Activated CD4-positive, alpha-beta T cell treated with anti-CD3 and anti-CD28 coated beads, Interleukin-10, Interleukin-2, amounts not matched to agents 100 ng/mL and 50 ng/mL, durations not matched to agents 16 hours and 8 hours (primary cell): ENCODE results near the gene ALG12.

Source experiments
- DNase-seq: peaks from one replicate; pipeline ENCODE4 v3.0.0-alpha.2; 2020

ALG12 gene

GRCh38 chr22:49929211-49929979 is 11.2 kb upstream of the ALG12 start:
- DNase-seq = peak; percentile 81

- no peak for DNase-seq
Observed at GRCh38 chr22:49928555-49929210, 10.4 kb upstream of the ALG12 start.

DNA sequence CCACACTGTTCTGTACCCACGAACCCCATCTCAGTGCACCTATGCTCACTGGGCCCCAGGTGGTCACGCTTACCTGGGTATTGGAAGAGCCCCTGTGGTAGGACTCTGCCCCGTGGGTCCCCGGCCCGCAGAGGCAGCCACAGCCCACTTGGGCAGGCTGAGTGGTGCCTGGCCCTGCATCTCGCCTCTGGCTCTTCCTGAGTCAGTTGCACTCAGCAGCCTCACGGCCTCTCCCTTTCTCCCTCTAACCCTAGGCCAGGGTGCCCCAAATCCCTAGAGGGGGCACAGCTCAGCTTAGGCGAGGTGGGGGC is 9.9 kb upstream of the ALG12 start:
- no peak for DNase-seq

DNA sequence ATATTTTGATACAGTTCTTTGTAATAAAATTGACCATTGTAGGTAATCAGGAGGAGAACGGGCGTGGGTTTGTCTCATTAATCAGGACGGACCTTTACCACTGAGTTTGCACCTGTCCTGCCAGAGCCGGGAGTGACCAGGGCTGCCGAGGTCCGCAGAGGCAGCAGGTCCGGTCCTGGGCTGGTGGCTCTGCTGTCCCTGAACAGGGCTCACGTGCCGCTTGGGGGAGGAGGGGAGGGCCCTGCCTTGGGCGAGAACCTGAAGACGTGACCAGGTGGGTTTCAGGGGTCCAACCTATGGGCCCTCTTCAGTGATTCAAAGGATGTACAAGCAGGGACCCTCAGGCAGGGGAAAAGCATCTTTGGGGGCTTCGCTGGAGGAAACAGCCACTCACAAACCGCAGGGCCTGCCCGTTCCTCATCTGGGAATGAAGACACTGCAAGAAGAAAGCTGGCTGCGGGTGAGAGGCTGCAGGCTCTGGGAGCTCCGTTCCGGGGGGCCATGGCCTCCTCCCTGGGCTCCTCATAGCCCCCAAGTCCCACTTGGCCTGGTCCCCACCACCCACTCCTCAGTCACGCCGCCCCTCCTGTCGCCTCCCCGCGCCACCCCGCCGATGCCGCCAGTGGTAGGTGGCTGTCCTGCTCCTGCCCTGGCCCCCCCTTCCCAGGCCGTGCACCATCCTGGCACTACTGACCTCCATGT is 9.4 kb upstream of the ALG12 start:
- no peak for DNase-seq

DNA sequence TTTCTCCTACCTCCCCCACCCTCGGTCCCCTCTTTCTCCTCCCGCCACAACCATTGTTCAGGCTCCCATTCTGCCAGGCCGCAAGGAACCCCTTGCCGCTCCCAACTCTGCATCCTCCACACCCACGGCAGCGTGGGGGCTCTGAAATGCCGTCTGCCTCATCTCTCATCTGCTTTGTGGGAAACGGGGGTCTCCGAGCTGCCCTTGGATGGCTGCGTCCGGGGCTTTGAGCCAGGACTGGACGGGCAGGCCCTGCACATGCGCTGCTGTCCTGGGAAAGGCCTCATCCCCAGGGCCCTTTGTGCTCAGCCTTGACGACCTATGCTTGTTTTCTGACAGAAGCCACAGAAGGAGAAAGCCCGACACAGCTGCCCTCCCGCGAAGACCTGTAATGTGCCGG is 8.7 kb upstream of the ALG12 start:
- no peak for DNase-seq

- DNase-seq = peak; percentile 77
Observed at GRCh38 chr22:49925525-49926128, 7.4 kb upstream of the ALG12 start.

- DNase-seq = no peak
Observed at GRCh38 chr22:49924113-49924833, 6.0 kb upstream of the ALG12 start.

DNA sequence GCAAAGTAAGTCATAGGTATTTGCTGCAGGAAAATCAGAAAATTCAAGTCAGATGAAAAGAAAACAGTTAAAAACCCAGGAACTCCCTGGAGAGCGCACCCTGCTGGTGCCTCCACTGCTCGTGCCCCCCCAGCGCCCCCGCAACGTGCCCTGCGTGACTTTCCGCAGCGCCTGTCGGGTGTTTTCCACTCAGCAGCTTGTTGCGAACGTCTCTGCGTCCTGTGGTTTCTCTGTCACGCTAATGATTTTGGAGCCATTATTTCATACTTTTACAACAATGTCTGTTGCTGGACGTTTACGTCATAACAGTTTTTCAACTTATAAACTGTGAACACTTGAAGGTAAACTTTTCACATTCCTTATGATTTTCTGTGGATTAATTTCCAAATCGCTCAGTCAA is 5.2 kb upstream of the ALG12 start:
- DNase-seq = no peak

- no peak for DNase-seq
Observed at GRCh38 chr22:49922926-49923325, 4.7 kb upstream of the ALG12 start.

GRCh38 chr22:49922484-49922883 is 4.2 kb upstream of the ALG12 start:
- no peak for DNase-seq

DNA sequence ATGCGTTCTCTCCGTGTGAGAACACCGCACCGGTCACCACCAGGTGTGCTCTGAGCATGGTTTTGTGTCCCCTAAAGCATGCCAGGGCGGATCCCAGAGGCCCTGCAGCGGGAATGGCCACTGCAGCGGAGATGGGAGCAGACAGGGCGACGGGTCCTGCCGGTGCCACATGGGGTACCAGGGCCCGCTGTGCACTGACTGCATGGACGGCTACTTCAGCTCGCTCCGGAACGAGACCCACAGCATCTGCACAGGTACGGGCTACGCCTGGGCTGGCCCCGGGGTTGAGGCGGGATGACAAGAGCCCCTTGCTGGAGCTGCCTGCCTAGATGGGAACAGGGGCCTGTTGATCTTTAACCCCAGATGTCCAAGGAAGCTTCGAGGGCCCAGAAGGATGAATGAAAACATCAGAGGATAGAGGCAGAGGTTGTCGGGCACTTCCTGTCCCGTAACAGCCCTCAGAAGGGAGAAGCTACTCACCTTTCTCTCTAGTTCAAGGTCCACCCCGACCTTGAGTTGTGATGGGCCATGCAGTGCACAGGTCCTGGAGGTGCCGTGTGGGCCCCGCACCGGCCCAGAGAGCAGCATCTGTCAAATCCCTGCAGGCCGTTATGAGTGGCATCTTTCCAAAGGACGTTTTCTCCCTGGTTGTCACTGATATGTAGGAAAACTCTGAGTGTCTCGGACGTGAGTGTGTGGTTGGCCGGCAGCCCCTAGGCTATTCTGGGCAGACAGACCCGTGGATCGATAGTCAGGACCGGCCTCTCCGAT is 3.5 kb upstream of the ALG12 start:
- DNase-seq = no peak

DNA sequence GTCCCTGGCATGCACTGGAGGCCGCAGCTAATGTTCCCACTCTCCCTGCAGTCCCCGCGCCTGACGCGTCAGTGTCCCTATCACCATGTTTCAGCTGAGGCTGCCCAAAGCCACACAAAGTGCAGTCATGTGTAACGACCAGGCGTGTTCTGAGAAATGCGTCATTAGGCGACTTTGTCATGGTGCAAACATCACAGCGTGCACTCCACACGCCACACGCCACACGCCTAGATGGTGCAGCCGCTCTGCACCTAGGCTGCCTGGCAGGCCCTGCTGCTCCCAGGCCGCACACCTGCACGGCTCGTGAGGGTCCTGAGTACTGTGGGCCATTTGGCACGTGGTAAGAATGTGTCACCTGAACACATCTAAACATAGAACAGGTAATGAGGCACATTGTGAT is 2.6 kb upstream of the ALG12 start:
- DNase-seq = no peak

- DNase-seq = no peak
Observed at GRCh38 chr22:49918911-49919881, 958 bp upstream of the ALG12 start.

- DNase-seq = no peak
Observed at GRCh38 chr22:49916831-49917230, 1.4 kb downstream of the ALG12 start.

DNA sequence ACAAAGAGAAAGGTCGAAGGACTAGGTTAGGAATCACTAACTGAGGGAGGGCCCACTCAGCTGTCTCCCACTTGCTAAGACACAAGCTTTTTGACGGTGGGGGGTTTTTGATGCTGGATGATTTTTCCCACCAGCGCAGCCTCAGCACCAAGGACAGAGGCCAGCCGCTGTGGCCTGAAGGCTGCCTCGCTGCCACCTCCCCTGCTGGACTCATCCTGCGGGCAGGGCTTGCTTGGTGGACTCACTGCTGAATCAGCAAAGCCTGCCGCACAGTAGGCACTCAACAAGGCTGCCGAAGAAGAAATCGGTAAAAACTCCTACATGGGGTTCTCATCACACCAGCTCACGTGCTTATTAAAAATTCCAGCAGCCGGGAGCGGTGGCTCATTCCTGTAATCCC is 2.6 kb downstream of the ALG12 start:
- DNase-seq = no peak

- DNase-seq = no peak
Observed at GRCh38 chr22:49914256-49914655, 4.0 kb downstream of the ALG12 start.

DNA sequence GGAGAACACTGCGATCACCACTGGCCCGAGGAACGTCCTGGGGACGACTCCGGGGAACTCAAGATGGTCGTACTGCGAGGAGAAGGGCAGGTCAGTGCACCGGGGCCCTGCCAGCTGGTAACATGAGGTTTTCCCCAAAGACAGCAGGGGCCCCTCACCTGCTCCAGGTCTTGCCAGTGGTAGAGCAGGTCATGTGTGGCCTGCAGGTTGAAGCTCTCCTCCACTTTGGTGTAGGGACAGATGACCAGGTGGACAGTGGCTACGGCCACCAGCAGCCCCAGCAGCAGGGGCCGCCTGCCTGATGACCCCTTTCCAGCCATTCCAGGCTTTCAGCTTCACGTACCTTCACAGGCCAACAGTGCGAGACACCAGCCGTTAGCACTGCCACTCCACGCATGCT is 4.8 kb downstream of the ALG12 start:
- DNase-seq = no peak

DNA sequence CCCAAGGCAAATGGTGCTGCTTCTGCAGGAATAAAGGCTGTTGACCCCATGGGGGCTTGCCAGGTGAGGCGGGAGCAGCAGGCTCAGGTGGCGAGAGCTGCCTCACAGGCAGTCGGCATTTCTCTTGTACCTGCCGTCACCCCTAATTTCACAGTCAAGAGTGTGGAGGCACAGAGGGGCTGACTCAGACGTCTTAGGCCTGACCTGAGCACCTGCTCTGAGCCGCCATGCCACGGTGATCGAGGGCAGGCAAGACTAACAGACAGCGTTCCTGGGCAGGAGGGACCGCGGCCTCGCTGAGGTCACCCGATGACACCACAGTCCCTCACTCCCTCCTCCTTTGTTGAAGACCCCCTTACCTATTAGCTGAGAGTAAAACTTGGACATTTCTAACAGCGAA is 5.2 kb downstream of the ALG12 start:
- no peak for DNase-seq

DNA sequence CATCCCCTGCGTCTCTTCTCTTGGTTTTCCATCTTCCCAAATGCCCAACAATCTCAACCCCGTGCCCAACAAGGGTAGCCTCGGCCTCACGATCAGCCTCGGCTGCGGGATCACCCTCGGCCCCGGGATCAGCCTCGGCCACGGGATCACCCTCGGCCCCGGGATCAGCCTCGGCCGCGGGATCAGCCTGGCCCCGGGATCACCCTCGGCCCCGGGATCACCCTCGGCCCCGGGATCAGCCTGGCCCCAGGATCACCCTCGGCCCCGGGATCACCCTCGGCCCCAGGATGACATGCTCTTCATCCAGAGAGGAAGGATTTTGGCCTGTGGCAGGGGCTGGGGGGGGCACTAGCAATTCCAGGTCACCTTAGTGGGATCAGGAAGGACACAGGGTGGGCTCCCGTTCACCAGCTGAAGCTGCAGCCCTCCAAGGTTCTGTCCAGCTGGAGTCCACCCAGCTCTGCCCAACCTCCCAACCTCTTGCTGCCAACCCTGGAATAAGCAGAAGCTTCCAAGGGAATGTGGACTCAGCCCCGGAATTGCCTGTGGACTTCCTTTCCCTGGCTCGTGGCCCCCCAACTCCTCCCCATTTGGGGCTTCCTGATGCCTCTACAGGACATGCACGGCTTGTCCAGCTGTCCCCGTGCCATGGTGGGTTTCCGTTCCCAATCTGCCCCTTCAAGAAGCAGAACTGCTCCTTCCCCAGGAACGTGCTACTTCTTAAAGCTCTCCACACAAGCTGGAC is 6.2 kb downstream of the ALG12 start:
- no peak for DNase-seq
